HG02610 (cell line): ENCODE data around the gene FAN1.
"Not testable (repeated sequence)": the region's sequence is repeated elsewhere in the genome, so short reads cannot be mapped to it uniquely, and the experiment has no call there.

ENCODE experiments used
- ATAC-seq: cut with Tn5 transposase; IDR thresholded peaks from one replicate; pipeline ENCODE4 v1.9.1; 2021; ENCODE audit warnings: mild to moderate bottlenecking, moderate library complexity; ENCODE audit not compliant: unreplicated experiment

Gene FAN1

GRCh38 chr15:30903497-30904187 is at the start of gene FAN1:
TSS of gene FAN1 (plus strand) at chr15:30903915. CDS start at chr15:30904664, 749 bp downstream.
- peak; percentile 91 for ATAC-seq

- no peak for ATAC-seq
Observed at GRCh38 chr15:30859091-30859874, 44.4 kb upstream of the FAN1 start.

- no peak for ATAC-seq
Observed at GRCh38 chr15:30865257-30865656, 38.5 kb upstream of the FAN1 start.

GRCh38 chr15:30870681-30871080 is 33.0 kb upstream of the FAN1 start:
- no peak for ATAC-seq

GRCh38 chr15:30872341-30872748 is 31.4 kb upstream of the FAN1 start:
- ATAC-seq = no peak

- no peak for ATAC-seq
Observed at GRCh38 chr15:30877070-30877469, 26.6 kb upstream of the FAN1 start.

GRCh38 chr15:30878515-30878914 is 25.2 kb upstream of the FAN1 start:
- no peak for ATAC-seq

GRCh38 chr15:30882849-30883433 is 20.8 kb upstream of the FAN1 start:
- ATAC-seq = no peak

GRCh38 chr15:30883666-30884065 is 20.0 kb upstream of the FAN1 start:
- not testable (repeated sequence) for ATAC-seq

GRCh38 chr15:30885814-30886213 is 17.9 kb upstream of the FAN1 start:
- no peak for ATAC-seq

- ATAC-seq = no peak
Observed at GRCh38 chr15:30889196-30889595, 14.5 kb upstream of the FAN1 start.

GRCh38 chr15:30895461-30896210 is 8.1 kb upstream of the FAN1 start:
- ATAC-seq = no peak

- no peak for ATAC-seq
Observed at GRCh38 chr15:30896211-30896606, 7.5 kb upstream of the FAN1 start.

- no peak for ATAC-seq
Observed at GRCh38 chr15:30901889-30902288, 1.8 kb upstream of the FAN1 start.

- ATAC-seq = no peak
Observed at GRCh38 chr15:30904812-30905211, 1.1 kb downstream of the FAN1 start.

GRCh38 chr15:30905821-30906220 is 2.1 kb downstream of the FAN1 start:
- no peak for ATAC-seq

GRCh38 chr15:30906366-30906765 is 2.7 kb downstream of the FAN1 start:
- ATAC-seq = no peak

- no peak for ATAC-seq
Observed at GRCh38 chr15:30913761-30914160, 10.0 kb downstream of the FAN1 start.

GRCh38 chr15:30917013-30917412 is 13.3 kb downstream of the FAN1 start:
- ATAC-seq = no peak

GRCh38 chr15:30917675-30918074 is 14.0 kb downstream of the FAN1 start:
- no peak for ATAC-seq

GRCh38 chr15:30918366-30918765 is 14.7 kb downstream of the FAN1 start:
- no peak for ATAC-seq
